HK-2 (cell line): ENCODE results near the gene RAX.

Source experiments
- DNase-seq: peaks from one replicate; pipeline ENCODE4 v3.0.0-alpha.2; 2018; ENCODE audit not compliant: unreplicated experiment

The RAX gene

GRCh38 chr18:59249199-59249774, 24.0 kb downstream of the RAX start:
- DNase-seq: peak; percentile 18

DNA sequence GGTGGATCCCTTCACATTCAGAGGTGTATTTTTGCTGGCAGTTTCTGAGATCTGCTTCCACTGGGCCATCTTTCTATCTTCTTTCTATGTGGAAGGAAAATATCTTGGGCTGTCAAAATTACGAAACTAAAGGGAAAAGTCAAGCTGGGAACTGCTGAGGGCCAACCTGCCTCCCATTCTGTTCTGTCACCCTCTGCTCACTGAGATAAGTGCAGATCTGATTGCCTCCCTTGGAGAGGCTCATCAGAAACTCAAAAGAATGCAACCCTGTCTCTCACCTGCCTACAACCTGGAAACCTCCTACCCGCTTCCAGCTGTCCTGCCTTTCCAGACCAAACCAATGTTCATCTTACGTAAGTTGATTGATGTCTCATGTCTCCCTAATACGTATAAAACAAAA, 26.5 kb downstream of the RAX start:
- no peak for DNase-seq

DNA sequence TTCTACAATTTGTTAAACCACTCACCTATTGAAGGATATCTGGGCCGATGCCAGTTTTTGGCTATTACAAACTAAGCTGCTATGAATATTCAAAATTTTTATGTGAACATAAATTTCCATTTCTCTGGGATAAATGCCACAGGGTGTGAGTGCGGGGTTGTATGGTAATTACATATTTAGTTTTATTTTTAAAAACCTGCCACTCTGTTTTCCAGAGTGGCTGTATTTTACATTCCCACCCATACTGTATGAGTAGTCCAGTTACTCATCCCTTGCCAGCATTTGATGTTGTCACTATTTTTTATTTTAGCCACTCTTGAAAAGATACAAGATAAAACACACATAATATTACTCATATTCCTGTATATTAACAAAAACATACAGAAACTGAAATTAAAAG, 30.3 kb downstream of the RAX start:
- no peak for DNase-seq

GRCh38 chr18:59239642-59240041, 33.6 kb downstream of the RAX start:
- no peak for DNase-seq

GRCh38 chr18:59238385-59238784, 34.9 kb downstream of the RAX start:
- no peak for DNase-seq

- DNase-seq: no peak
Observed at GRCh38 chr18:59233017-59233410, 40.2 kb downstream of the RAX start.

- DNase-seq: no peak
Observed at GRCh38 chr18:59232309-59233016, 40.8 kb downstream of the RAX start.

DNA sequence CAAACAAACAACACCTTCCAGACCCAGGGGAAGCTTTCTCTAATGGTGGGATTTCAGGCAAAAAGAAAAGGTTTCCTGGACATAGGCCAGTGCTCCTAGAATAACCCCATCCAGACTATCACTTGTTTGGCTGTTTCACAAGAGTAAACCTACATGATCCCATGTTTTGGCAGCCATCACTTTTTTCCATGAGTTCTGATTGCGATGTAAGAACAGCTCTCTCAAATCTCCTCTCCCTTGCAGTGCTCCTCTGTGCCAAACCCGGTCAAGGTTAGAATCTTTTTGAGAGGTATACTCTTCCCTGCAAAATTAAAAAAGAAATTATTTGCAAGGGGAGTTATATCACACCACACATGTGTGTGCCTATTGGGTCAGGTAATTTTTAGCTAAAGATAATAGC, 41.4 kb downstream of the RAX start:
- no peak for DNase-seq

DNA sequence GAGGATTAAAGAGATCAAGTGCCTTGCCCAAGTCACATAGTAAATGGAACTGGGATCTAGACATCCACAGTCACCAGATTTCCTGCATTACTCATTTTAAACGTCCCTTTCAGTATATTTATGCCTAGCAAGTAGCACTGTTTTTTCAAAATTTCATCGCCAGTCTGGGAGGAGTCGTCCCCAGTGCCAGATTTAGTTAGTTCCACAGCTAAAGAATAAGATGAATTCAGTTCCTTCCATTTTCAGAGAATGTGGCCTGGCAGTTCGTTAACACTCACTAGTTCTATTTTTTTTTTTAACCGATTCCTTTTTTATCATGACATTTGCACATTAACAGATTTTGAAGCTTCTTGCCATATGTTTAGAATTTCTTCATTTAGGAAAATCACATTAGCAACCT, 42.1 kb downstream of the RAX start:
- no peak for DNase-seq

DNA sequence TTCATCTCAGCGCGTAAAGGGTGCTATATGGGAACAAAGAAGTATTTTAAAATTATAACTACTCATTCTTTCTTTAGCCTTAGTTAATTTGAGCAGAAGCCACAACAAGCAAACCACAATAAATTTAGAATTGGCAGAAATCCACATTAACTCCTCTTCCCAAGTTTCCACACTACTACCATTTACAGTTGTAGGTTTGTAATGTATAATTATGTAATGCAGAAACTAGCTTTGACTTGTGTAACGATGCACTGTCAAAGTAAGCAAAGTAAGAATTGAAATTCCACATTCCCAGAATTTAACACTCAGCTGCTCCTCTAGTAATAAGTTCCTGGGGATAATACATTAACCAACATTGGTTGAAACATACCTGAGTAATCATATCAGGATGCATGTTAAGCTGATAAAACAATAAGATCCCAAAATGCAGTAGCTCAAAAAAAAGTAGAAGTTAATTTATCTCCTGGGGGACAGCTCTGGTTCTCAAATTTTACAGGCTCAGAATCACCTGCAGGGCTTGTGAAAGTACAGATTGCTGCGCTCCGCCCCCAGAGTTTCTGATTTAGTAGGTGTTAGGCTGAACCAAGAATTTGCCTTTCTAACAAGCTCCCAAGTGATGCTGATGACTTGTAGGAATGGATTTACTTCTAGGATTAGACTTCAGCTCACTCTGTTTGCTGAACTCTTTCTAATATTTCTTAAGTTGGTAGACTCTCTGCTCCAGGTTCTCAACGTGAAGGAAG, 43.4 kb downstream of the RAX start:
- no peak for DNase-seq

- DNase-seq: no peak
Observed at GRCh38 chr18:59229191-59229590, 44.1 kb downstream of the RAX start.

- no peak for DNase-seq
Observed at GRCh38 chr18:59228351-59228750, 44.9 kb downstream of the RAX start.

DNA sequence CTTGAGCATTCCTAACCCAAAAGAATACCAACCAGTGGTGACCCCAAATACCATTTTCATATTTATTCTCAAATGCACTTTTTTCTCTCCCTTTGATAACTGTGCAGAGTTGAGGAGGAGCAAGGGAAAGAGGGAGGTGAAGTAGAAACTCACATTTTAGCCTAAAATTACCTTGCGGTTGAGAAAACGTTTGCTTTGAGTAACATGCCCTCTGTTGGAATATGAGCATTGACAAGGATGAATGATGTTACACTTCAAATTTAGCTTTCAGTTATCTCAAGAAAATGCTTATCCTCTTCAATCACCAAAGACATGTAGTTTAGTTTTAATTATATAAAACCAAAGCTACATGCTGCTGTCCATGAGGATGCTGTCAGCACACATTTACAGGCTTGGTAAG, 50.9 kb downstream of the RAX start:
- DNase-seq: no peak

DNA sequence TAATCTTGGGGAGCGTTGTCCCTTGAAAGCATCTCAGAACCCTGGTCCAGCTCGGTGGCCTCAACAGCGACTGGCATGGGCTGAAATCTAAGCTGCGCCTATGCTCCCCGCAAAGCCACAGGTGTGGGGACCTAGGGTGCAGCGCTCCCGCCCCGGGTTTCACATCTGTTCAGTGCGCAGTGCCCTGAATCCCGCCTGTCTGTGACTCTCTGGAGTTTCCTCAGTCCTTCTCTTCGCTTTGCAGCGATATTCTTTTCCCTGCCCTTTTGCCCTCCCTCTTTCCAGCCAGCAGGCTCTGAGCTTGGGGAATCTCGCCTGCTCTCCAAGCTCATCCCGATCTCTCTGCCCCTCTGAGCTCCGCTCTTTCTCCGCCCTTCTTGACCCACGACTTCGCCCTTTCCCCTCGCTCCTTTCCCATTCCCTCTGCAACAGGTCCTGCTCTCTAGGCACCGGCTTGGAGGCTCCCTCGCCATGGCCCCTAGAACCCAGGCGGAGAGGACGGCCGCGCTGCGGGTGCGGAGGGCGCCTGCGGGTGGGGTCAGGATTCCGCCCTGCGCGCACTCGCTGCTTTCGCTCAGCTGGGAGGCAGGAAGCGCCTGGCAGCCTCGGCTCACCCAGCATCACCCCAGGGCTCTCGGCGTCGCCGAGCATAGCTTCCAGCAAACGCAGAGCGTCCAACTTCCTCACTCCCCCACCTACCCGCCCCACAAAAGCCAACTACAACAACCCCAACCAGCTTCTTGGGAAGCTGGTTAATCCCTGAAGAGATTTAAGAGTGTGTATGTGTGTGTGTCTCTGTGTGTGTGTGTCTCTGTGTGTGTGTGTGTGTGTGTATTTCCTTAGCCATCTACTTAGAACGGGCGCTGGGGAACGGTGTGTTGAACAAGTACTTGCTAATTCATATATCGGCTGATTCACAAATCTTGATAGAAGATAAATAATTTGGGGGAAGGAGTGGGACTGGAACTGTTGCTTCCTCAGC, 52.2 kb downstream of the RAX start:
- DNase-seq: no peak

DNA sequence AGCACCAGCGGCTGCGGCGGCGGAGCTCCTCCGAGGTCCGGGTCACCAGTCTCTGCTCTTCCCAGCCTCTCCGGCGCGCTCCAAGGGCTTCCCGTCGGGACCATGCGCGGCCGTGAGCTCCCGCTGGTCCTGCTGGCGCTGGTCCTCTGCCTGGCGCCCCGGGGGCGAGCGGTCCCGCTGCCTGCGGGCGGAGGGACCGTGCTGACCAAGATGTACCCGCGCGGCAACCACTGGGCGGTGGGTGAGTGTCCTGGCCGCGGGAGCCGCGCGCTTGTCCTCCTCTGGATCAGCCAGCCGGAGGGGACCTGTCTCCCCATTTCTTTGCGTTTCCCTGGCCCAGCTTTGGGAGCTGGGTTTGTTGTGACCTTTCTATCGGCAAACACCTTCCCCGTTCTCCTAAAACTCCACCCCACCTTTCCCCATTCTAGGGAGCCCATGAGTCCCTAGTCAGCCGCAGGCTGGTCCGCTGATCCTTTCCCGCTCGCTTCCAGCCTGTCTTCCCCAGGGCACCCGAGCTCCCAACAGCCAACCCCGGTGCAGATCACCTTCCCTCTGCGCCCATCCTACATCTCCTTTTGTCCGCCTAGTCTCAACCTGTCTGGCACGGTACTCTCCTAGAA, 53.0 kb downstream of the RAX start:
- no peak for DNase-seq

- no peak for DNase-seq
Observed at GRCh38 chr18:59219672-59220163, 53.5 kb downstream of the RAX start, which contains the start of gene GRP. Gene GRP, plus strand, starts transcription at chr18:59220158. Its CDS starts 108 bp downstream, at chr18:59220266.

DNA sequence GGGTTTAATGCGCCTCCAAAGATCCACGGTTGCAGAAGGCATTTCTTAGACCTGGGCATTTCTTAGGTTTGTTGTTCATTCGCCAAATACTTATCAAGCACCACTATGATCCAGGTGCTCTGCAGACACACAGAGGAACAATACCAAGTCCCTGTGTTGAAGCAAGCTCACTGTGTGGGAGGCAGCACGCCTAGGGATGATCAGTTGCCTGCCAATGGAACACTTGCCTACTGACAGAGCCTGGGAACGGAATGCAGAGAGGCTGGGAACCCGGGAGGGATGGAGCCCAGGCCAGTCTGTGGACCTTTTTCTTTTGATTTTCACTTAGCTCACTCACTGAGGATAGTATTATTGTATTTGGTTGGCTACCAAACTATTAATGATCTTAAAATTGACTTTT, 55.2 kb downstream of the RAX start:
- no peak for DNase-seq
